ENCODE results near the gene LRRC51. TPM values are rescaled to one million over a fixed set of nuclear protein-coding genes. Genes with fewer than 3 reads are reported as not detected.

Gene LRRC51, protein sequence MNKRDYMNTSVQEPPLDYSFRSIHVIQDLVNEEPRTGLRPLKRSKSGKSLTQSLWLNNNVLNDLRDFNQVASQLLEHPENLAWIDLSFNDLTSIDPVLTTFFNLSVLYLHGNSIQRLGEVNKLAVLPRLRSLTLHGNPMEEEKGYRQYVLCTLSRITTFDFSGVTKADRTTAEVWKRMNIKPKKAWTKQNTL
- total RNA-seq (2014; rRNA removed; shearing (Covaris generic)), result 3.9 and 5.8 TPM in 2 replicates

GRCh38 chr11:72080326-72081183 is at the start of gene LRRC51, which contains the start of gene NUMA1:
TSS of gene LRRC51 (plus strand) at chr11:72080850. CDS start at chr11:72089084, 8,234 bp downstream.
TSS of gene NUMA1 (minus strand) at chr11:72080542. CDS start at chr11:72035943, 44,599 bp downstream.
- Histone ChIP-seq H3K36me3 (peaks cover 5% of the 10 kb centered on the region; the same call in 1 of the 2 replicates), H3K4me3 (peak within 1 kb of the TSS; percentile 80)

GRCh38 chr11:72036687-72037086 is 44.0 kb upstream of the LRRC51 start:
- Histone ChIP-seq H3K9me3 (replicated peaks) (no peaks in the 10 kb centered on the region), H3K27me3 (no peaks in the 10 kb centered on the region), H3K36me3 (peaks cover 22% of the 10 kb centered on the region), H3K27ac (no peak overlapping the region), H3K4me1 (peaks cover 27% of the 10 kb centered on the region), H3K4me3 (no peak overlapping the region)
- DNase-seq, result no peak

More at GRCh38 chr11:72080326-72081183, at the start of gene LRRC51, which contains the start of gene NUMA1:
- no peaks in the 10 kb centered on the region for H3K27me3 ChIP-seq
- peak; percentile 99 to 100 for DNase-seq
- H3K4me1 ChIP-seq, result peaks cover 8% of the 10 kb centered on the region; the same call in 1 of the 2 replicates
- peak within 1 kb of the TSS; percentile 82 for H3K27ac ChIP-seq
- H3K9me3 ChIP-seq (replicated peaks), result no peaks in the 10 kb centered on the region

GRCh38 chr11:72037554-72038311 is 42.9 kb upstream of the LRRC51 start:
- Histone ChIP-seq H3K36me3 (peaks cover 16% of the 10 kb centered on the region), H3K9me3 (replicated peaks) (no peaks in the 10 kb centered on the region), H3K4me1 (peaks cover 34% of the 10 kb centered on the region), H3K4me3 (no peak overlapping the region), H3K27ac (no peak overlapping the region), H3K27me3 (no peaks in the 10 kb centered on the region)
- DNase-seq, result peak; percentile 18 to 21

GRCh38 chr11:72038491-72038890 is 42.2 kb upstream of the LRRC51 start:
- no peak for DNase-seq
- Histone ChIP-seq H3K36me3 (peaks cover 14% of the 10 kb centered on the region; the same call in 1 of the 2 replicates), H3K4me3 (no peak overlapping the region), H3K27me3 (no peaks in the 10 kb centered on the region), H3K9me3 (replicated peaks) (no peaks in the 10 kb centered on the region), H3K27ac (no peak overlapping the region), H3K4me1 (peaks cover 35% of the 10 kb centered on the region)

DNA sequence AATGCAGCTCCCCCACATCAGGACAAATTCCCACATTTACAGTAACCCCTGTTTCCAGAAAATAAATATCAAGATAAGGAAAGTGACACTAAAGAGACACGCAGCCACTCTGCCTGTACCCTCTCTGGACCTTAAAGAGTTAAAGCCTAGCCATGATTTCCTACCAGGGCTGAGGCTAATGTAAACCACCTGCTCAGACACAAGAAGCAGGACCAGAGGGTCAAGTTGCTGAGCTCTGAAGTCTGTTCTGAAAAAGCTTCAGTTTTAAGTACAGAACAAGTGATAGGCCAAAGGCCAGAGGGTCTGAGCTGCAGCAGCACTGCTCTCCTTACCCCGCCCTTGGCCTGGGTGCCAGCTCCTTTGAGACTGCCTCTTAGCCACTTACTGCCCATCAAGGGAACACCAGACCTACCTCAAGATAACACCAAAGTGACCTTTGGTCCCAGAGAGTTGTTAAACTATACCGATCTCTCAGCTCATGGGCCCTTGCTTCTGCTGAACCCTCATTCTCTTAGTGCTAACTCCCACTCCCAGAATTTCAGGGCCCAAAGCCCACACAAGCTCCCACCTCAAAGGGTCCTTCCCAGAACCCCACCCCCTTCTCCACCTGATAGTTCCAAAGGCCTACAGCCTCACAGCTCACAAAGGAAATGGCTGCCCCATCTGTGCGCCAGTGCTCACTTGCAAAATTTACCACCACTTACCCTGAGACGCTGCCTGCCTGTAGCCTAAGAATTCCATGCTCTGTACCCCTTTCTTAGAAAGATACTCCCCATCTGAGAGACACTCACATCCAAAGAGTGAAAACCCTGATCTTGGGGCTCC is 41.4 kb upstream of the LRRC51 start:
- H3K4me3 ChIP-seq, result no peak overlapping the region
- DNase-seq, result peak in 1 of 2 experiments; percentile 41

DNA sequence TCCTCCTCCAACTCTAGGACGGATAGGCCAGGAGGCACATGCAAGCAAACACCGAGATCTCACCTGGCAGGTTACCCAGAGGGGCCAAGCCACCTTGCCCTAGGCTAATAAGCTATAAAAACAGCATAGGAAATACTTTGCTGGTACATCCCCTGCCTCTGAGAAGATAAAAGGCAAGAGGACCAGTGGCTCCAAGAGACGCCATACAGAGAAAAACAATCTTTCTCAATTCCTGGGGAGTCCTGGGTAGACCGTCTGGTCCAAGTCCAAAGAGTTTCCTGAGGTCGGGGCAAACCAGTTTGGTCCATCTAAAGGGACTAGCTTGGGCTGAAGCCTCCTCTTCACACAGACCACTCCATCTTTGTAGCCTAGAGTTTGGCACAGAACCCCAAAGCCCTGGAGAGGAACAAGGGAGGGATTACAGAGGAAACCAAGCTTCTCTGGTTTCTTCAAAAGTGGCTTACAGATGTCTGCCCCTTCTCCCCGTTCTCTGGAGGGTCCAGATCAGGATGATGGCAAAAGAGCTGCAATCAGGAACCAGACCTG is 40.7 kb upstream of the LRRC51 start:
- peak overlapping the region; percentile 85; the same call in 1 of the 2 replicates for H3K27ac ChIP-seq
- peaks cover 9% of the 10 kb centered on the region; the same call in 1 of the 2 replicates for H3K36me3 ChIP-seq
- no peaks in the 10 kb centered on the region for H3K9me3 ChIP-seq (replicated peaks)
- H3K27me3 ChIP-seq, result no peaks in the 10 kb centered on the region
- DNase-seq, result no peak
- H3K4me1 ChIP-seq, result peaks cover 35% of the 10 kb centered on the region
- peak overlapping the region; percentile 70 for H3K4me3 ChIP-seq

More for the DNA sequence above, 41.4 kb upstream of the LRRC51 start:
- H3K9me3 ChIP-seq (replicated peaks), result no peaks in the 10 kb centered on the region
- peaks cover 12% of the 10 kb centered on the region; the same call in 1 of the 2 replicates for H3K36me3 ChIP-seq
- H3K4me1 ChIP-seq, result peaks cover 35% of the 10 kb centered on the region
- no peak overlapping the region for H3K27ac ChIP-seq
- H3K27me3 ChIP-seq, result no peaks in the 10 kb centered on the region

DNA sequence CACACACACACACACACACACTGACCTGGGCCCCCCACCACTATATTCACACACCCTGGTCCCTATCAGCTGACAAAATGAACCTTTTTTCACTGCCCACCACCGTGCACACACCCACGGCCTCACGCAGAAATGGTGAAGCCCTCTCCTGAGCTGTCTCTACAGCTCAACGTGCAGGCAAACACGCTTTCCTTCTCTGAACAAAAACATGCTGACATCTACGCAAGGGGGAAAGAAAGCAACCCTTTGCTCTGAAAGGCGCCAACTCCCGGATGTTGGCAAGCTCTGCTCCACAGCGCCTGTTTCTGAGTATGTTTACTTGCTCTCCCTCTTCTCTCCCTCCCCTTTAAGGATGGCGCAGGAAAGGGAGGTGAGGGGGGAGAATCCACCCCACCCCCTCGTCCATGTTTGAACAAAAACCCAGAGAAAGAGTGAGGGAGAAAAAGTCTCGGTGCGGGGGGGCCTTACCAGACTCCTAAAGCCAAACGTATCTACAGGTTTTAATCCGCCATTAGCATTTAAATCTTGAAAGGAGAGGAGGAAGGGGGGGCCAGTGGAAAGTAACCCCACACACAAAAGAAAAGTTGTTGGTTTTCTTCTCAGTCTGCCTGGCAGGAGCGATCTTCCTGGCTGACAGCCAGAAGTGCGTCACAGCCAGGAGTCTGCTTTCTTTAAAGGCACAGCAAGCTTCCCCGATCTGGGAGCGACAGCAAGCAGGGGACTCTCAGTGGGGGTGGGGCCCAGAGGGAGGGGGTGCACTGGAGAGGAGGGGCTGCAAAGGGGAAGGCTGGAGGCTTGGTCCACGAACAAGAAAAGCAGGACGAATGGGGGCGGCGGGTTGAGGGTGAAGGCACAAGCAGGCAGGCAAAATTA is 39.9 kb upstream of the LRRC51 start:
- no peaks in the 10 kb centered on the region for H3K27me3 ChIP-seq
- peaks cover 35% of the 10 kb centered on the region for H3K4me1 ChIP-seq
- peak overlapping the region; percentile 85 for H3K27ac ChIP-seq
- H3K9me3 ChIP-seq (replicated peaks), result no peaks in the 10 kb centered on the region
- DNase-seq, result peak; percentile 85 to 91
- H3K4me3 ChIP-seq, result peak overlapping the region; percentile 70
- H3K36me3 ChIP-seq, result peaks cover 8% of the 10 kb centered on the region; the same call in 1 of the 2 replicates

DNA sequence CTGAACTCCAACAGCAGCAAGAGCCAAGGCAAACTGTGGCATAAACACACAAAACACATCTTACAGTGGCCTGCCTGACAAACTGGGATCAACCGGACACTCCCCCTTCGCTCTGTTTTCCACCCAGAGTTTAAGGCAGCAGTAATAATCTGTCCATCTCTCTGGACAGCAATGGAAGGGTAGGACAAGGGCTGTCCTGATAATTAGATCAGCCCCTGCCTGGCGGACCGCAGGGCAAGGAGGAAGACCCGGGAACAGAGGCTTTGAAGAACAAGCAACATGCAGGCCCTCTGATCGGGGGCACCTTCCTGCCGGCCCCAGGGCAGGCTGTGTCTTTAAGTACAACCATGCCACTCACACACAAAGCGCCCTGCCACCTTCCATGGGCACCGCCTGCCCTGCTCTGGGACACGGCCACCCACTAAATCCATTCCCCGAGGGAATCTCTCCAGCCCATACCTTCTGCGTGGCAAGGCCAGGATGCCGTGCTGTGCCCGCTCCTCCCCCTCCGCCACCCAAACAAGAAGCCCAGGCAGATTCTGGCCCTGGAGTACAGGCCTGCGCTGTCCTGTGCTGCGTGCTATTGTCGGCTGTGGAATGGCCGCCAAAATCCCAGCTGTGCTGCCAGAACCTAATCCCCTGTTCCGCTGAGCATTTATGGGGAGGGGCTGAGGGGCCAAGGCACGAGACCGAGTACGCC is 39.1 kb upstream of the LRRC51 start:
- DNase-seq, result peak; percentile 84 to 87
- Histone ChIP-seq H3K27me3 (no peaks in the 10 kb centered on the region), H3K9me3 (replicated peaks) (no peaks in the 10 kb centered on the region), H3K27ac (peak overlapping the region; percentile 85), H3K36me3 (0 out of 2 replicates have a peak, but pooled peaks cover 6% of the 10 kb centered on the region), H3K4me1 (peaks cover 35% of the 10 kb centered on the region), H3K4me3 (peak overlapping the region; percentile 70)

- Histone ChIP-seq H3K27ac (peak overlapping the region; percentile 85), H3K4me3 (peak overlapping the region; percentile 70), H3K9me3 (replicated peaks) (no peaks in the 10 kb centered on the region), H3K27me3 (no peaks in the 10 kb centered on the region), H3K4me1 (peaks cover 35% of the 10 kb centered on the region), H3K36me3 (0 out of 2 replicates have a peak, but pooled peaks cover 6% of the 10 kb centered on the region)
- no peak for DNase-seq
These were observed 38.4 kb upstream of the LRRC51 start for GRCh38 chr11:72042064-72042745.

DNA sequence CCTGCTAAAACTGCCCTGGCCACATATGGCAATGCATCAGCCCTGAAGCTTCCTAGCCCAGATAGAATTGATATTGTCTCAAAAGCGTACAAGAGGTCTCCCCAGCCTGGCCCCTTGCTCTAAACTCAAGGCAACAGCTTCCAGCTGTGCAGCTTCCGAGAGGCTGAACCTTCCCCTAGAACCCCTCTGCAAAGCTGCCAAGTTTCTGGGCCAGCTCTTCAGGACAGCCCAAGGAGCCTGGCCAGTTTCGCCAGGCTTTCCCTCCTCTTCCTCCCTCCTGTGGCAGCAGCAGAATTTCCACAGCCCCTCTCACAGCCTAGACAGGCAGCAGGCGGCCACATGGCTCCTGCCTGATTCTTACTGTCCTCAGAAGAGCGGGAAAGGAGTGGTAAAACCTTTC is 34.8 kb upstream of the LRRC51 start:
- H3K27ac ChIP-seq, result no peak overlapping the region
- no peak for DNase-seq
- no peaks in the 10 kb centered on the region for H3K9me3 ChIP-seq (replicated peaks)
- H3K4me1 ChIP-seq, result peaks cover 8% of the 10 kb centered on the region
- H3K4me3 ChIP-seq, result no peak overlapping the region
- peaks cover 14% of the 10 kb centered on the region for H3K36me3 ChIP-seq
- H3K27me3 ChIP-seq, result no peaks in the 10 kb centered on the region

DNA sequence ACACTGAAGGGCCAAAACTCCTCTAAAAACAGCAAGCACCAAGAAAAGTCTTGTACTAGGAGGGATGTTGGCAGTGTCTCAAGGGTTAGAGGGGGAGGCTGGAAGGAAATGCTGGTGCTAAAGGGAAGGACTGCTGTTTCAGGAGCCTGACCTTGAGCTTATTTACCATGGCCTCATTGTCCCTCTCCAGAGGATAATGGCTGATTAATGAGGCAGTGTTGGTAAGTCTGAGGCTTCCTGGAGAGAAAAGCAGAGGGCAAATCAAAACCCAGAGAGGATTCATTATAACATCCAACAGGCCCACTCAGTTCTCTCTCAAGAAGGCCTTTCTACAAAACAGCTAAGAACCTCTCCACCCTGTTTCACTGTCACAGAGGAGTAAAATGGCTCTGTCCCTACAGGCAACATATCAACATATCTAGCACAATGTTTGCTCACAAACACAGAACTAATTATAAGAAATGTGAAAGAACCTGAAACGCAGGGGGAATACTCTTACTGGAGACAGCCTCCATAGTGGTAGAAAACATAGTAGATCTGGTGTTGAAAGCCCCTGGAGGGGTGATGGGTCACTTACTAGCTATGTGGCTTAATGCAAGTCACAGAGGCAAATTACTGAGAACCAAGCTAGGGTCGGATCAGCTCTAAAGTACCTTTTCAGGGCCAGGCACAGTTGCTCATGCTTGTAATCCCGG is 31.7 kb upstream of the LRRC51 start:
- Histone ChIP-seq H3K9me3 (replicated peaks) (no peaks in the 10 kb centered on the region), H3K36me3 (peaks cover 16% of the 10 kb centered on the region)

More for the DNA sequence above, 31.7 kb upstream of the LRRC51 start:
- no peaks in the 10 kb centered on the region for H3K4me1 ChIP-seq
- no peak for DNase-seq
- H3K4me3 ChIP-seq, result no peak overlapping the region
- H3K27me3 ChIP-seq, result no peaks in the 10 kb centered on the region
- H3K27ac ChIP-seq, result no peak overlapping the region

All from SJCRH30 (cell line).